Neural cell (in vitro differentiated cells): ENCODE data around the gene UTY. TPM values are rescaled to one million over a fixed set of nuclear protein-coding genes. Genes with fewer than 3 reads are reported as not detected.

Experiments
- H2AFZ ChIP-seq: fragments of 200-600, 300-800 bp; sonication (generic), shearing (Covaris generic); 2 replicates; pipeline ENCODE4 v1.6.0; 2014; ENCODE audit warnings: low read depth, mild to moderate bottlenecking, antibody characterized with exemption, low read length, moderate library complexity
- H3F3A ChIP-seq: fragments of 200-600 bp; shearing (Covaris generic); 2 replicates; pipeline ENCODE4 v1.6.1; 2016; ENCODE audit warnings: mild to moderate bottlenecking, moderate library complexity, mixed read lengths, antibody characterized with exemption, low read length; ENCODE audit not compliant: insufficient read depth, poor library complexity, severe bottlenecking
- H3K27ac ChIP-seq: fragments of 200-600, 300-800 bp; sonication (generic), shearing (Covaris generic); 2 replicates; pipeline ENCODE4 v1.5.1; 2014; ENCODE audit warnings: mild to moderate bottlenecking, low read length, moderate library complexity
- H3K27me3 ChIP-seq: fragments of 300-800, 200-600 bp; sonication (generic), shearing (Covaris generic); 2 replicates; pipeline ENCODE4 v1.6.0; 2014; ENCODE audit warnings: mild to moderate bottlenecking, low read depth, low read length, moderate library complexity; ENCODE audit not compliant: insufficient read depth
- H3K36me3 ChIP-seq: fragments of 300-800, 200-600 bp; sonication (generic), shearing (Covaris generic); 2 replicates; pipeline ENCODE4 v1.5.1; 2014; ENCODE audit warnings: mild to moderate bottlenecking, antibody characterized with exemption, low read length, moderate library complexity; ENCODE audit not compliant: insufficient read depth
- H3K4me2 ChIP-seq: fragments of 300-800, 200-600 bp; sonication (generic), shearing (Covaris generic); 2 replicates; pipeline ENCODE4 v1.6.0; 2014; ENCODE audit warnings: mild to moderate bottlenecking, low read length
- H3K4me3 ChIP-seq: fragments of 300-800, 200-600 bp; sonication (generic), shearing (Covaris generic); 2 replicates; pipeline ENCODE4 v1.5.1; 2014; ENCODE audit warnings: mild to moderate bottlenecking, low read length, moderate library complexity
- H3K79me2 ChIP-seq: fragments of 200-600 bp; shearing (Covaris generic); replicated peaks from 2 replicates; pipeline ENCODE4 v1.6.0; 2014; ENCODE audit warnings: mild to moderate bottlenecking, low read length, moderate library complexity; ENCODE audit not compliant: insufficient read depth
- H3K9ac ChIP-seq: fragments of 300-800, 200-600 bp; sonication (generic), shearing (Covaris generic); 2 replicates; pipeline ENCODE4 v1.6.1; 2016; ENCODE audit warnings: mild to moderate bottlenecking, low read length, mixed read lengths
- H3K9me2 ChIP-seq: fragments of 200-600 bp; shearing (Covaris generic); 2 replicates; pipeline ENCODE4 v1.6.1; 2016; ENCODE audit warnings: mild to moderate bottlenecking, low read length, mixed read lengths; ENCODE audit not compliant: insufficient read depth
- H3K9me3 ChIP-seq: fragments of 200-600, 300-800 bp; sonication (generic), shearing (Covaris generic); 2 replicates; pipeline ENCODE4 v1.6.1; 2016; ENCODE audit warnings: mild to moderate bottlenecking, mixed run types, low read length, moderate library complexity, mixed read lengths
- H4K20me1 ChIP-seq: fragments of 200-600 bp; shearing (Covaris generic); 2 replicates; pipeline ENCODE4 v1.6.1; 2016; ENCODE audit warnings: mild to moderate bottlenecking, mixed run types; ENCODE audit not compliant: insufficient read depth
- CTCF ChIP-seq: fragments of 450-650 bp; IDR thresholded peaks from 2 replicates; pipeline ENCODE4 v1.5.1; 2014; ENCODE audit warnings: antibody characterized with exemption, mild to moderate bottlenecking, moderate library complexity; ENCODE audit not compliant: poor library complexity, severe bottlenecking
- EP300 ChIP-seq: fragments of 450-650 bp; conservative IDR thresholded peaks from 2 replicates; pipeline ENCODE4 v1.6.1; 2014; ENCODE audit warnings: antibody characterized with exemption, mild to moderate bottlenecking, moderate library complexity; ENCODE audit not compliant: poor library complexity, severe bottlenecking
- EZH2 ChIP-seq: fragments of 200-600, 300-800 bp; shearing (Covaris generic), sonication (generic); IDR thresholded peaks from 2 replicates; pipeline ENCODE4 v1.6.1; 2014; ENCODE audit warnings: antibody characterized with exemption, low read length, borderline replicate concordance, mild to moderate bottlenecking; ENCODE audit not compliant: insufficient read depth, poor library complexity, severe bottlenecking
- MXI1 ChIP-seq: fragments of 450-650 bp; conservative IDR thresholded peaks from 2 replicates; pipeline ENCODE4 v1.6.1; 2014; ENCODE audit warnings: antibody characterized with exemption, mild to moderate bottlenecking; ENCODE audit not compliant: poor library complexity, severe bottlenecking
- POLR2AphosphoS5 ChIP-seq: IDR thresholded peaks from 2 replicates; pipeline ENCODE4 v1.6.1; 2012
- RAD21 ChIP-seq: fragments of 450-650 bp; conservative IDR thresholded peaks from 2 replicates; pipeline ENCODE4 v1.6.1; 2014; ENCODE audit warnings: antibody characterized with exemption, mild to moderate bottlenecking, moderate library complexity
- REST ChIP-seq: IDR thresholded peaks from 2 replicates; pipeline ENCODE4 v1.6.1; 2012; ENCODE audit warnings: borderline replicate concordance
- SMC3 ChIP-seq: fragments of 450-650 bp; conservative IDR thresholded peaks from 2 replicates; pipeline ENCODE4 v1.6.1; 2014; ENCODE audit warnings: antibody characterized with exemption, mild to moderate bottlenecking, moderate library complexity; ENCODE audit not compliant: poor library complexity
- TAF1 ChIP-seq: IDR thresholded peaks from 2 replicates; pipeline ENCODE4 v1.6.1; 2012; ENCODE audit warnings: low read depth
- polyA plus RNA-seq: library from polyadenylated mRNA; depleted of rRNA; stranded (reverse); fragments of >200 nt; gene quantifications from 2 replicates; pipeline ENCODE4 v1.2.3, GENCODE V29; 2014

Gene UTY
- polyA plus RNA-seq, 1 donor from 2014 or later = 17.5 TPM

- no peak overlapping the region for H3K4me2 ChIP-seq
- no peaks in the 10 kb centered on the region for H3K9me2 ChIP-seq
- no peak for TF ChIP-seq SMC3
- no peak for TF ChIP-seq TAF1
- no peak for TF ChIP-seq EZH2
- TF ChIP-seq EP300 = no peak
- TF ChIP-seq MXI1 = no peak
- no peak for TF ChIP-seq REST
- TF ChIP-seq RAD21 = no peak
- no peak for TF ChIP-seq POLR2AphosphoS5
- no peak for TF ChIP-seq CTCF
- H2AFZ ChIP-seq = no peak overlapping the region
- no peaks in the 10 kb centered on the region for H3K27me3 ChIP-seq
- peaks cover 10% of the 10 kb centered on the region for H3K79me2 ChIP-seq
- H3K27ac ChIP-seq = no peak overlapping the region
- H3K9ac ChIP-seq = no peak overlapping the region
- H3K36me3 ChIP-seq = no peaks in the 10 kb centered on the region
- no peaks in the 10 kb centered on the region for H4K20me1 ChIP-seq
- no peaks in the 10 kb centered on the region for H3K9me3 ChIP-seq
- H3F3A ChIP-seq = no peaks in the 10 kb centered on the region
- no peak overlapping the region for H3K4me3 ChIP-seq
Observed at GRCh38 chrY:13423281-13423732, 56.5 kb downstream of the UTY start.

GRCh38 chrY:13416869-13417661, 62.8 kb downstream of the UTY start:
- H3K9me2 ChIP-seq = no peaks in the 10 kb centered on the region
- H3K27me3 ChIP-seq = no peaks in the 10 kb centered on the region
- no peak overlapping the region for H3K4me2 ChIP-seq
- H3K9me3 ChIP-seq = no peaks in the 10 kb centered on the region
- no peaks in the 10 kb centered on the region for H3K36me3 ChIP-seq
- TF ChIP-seq POLR2AphosphoS5 = no peak
- no peak for TF ChIP-seq EP300
- TF ChIP-seq EZH2 = no peak
- no peak for TF ChIP-seq SMC3
- no peak for TF ChIP-seq CTCF
- no peak for TF ChIP-seq RAD21
- no peak for TF ChIP-seq MXI1
- no peak for TF ChIP-seq REST
- no peak for TF ChIP-seq TAF1
- H4K20me1 ChIP-seq = no peaks in the 10 kb centered on the region
- H3K27ac ChIP-seq = peak overlapping the region; percentile 39
- no peaks in the 10 kb centered on the region for H3F3A ChIP-seq
- H3K9ac ChIP-seq = no peak overlapping the region
- H3K4me3 ChIP-seq = no peak overlapping the region
- no peak overlapping the region for H2AFZ ChIP-seq
- peaks cover 3% of the 10 kb centered on the region for H3K79me2 ChIP-seq
